Chondrocyte (in vitro differentiated cells): ENCODE data around the gene OCA2. TPM values are rescaled to one million over a fixed set of nuclear protein-coding genes. Genes with fewer than 3 reads are reported as not detected.

Experiments used
- DNase-seq: peaks from one replicate; pipeline ENCODE4 v3.0.0; 2021; ENCODE audit warnings: mixed read lengths, low spot score
- H3K27ac Mint-ChIP-seq: one replicate; pipeline ENCODE4 v1.8.0; 2021; ENCODE audit warnings: mild to moderate bottlenecking, moderate library complexity, mixed read lengths; ENCODE audit not compliant: unreplicated experiment
- H3K27me3 Mint-ChIP-seq: 2 replicates; pipeline ENCODE4 v1.8.0; 2021; ENCODE audit warnings: low read depth, mixed read lengths
- H3K36me3 Mint-ChIP-seq: 2 replicates; pipeline ENCODE4 v1.8.0; 2021; ENCODE audit warnings: low read depth, mixed read lengths
- H3K4me1 Mint-ChIP-seq: 2 replicates; pipeline ENCODE4 v1.8.0; 2021; ENCODE audit warnings: low read depth, mild to moderate bottlenecking, mixed read lengths
- H3K4me3 Mint-ChIP-seq: one replicate; pipeline ENCODE4 v1.8.0; 2021; ENCODE audit warnings: mild to moderate bottlenecking, moderate library complexity, mixed read lengths; ENCODE audit not compliant: unreplicated experiment
- H3K9me3 Mint-ChIP-seq: 2 replicates; pipeline ENCODE4 v1.8.0; 2021; ENCODE audit warnings: low read depth, mixed read lengths
- CTCF ChIP-seq: fragments of 200-600 bp; sonication (generic); IDR thresholded peaks from 2 replicates; pipeline ENCODE4 v1.5.0; 2021; ENCODE audit warnings: antibody characterized with exemption, mild to moderate bottlenecking, moderate library complexity
- total RNA-seq: library from RNA; stranded (reverse); gene quantifications from 3 replicates; pipeline ENCODE4 v1.2.1, GENCODE V29; 2021

The OCA2 gene
- total RNA-seq, 1 donor from 2014 or later = 0.75 TPM

GRCh38 chr15:28060005-28060404 lies 39.1 kb downstream of the OCA2 start:
- DNase-seq = no peak

GRCh38 chr15:28058082-28058481 lies 41.0 kb downstream of the OCA2 start:
- Mint-ChIP-seq H3K4me3 (no peak overlapping the region), H3K27ac (no peak overlapping the region), H3K36me3 (no peaks in the 10 kb centered on the region), H3K4me1 (no peaks in the 10 kb centered on the region), H3K9me3 (peaks cover 10% of the 10 kb centered on the region), H3K27me3 (no peaks in the 10 kb centered on the region)
- no peak for DNase-seq
- TF ChIP-seq CTCF = no peak

More at GRCh38 chr15:28060005-28060404, 39.1 kb downstream of the OCA2 start:
- peaks cover 21% of the 10 kb centered on the region for H3K9me3 Mint-ChIP-seq
- H3K27ac Mint-ChIP-seq = no peak overlapping the region
- H3K36me3 Mint-ChIP-seq = peaks cover 5% of the 10 kb centered on the region
- no peaks in the 10 kb centered on the region for H3K4me1 Mint-ChIP-seq
- H3K27me3 Mint-ChIP-seq = no peaks in the 10 kb centered on the region
- H3K4me3 Mint-ChIP-seq = no peak overlapping the region
- no peak for TF ChIP-seq CTCF

- Mint-ChIP-seq H3K27ac (no peak overlapping the region), H3K36me3 (no peaks in the 10 kb centered on the region), H3K27me3 (no peaks in the 10 kb centered on the region), H3K4me1 (no peaks in the 10 kb centered on the region), H3K4me3 (no peak overlapping the region), H3K9me3 (peaks cover 10% of the 10 kb centered on the region)
- DNase-seq = no peak
- TF ChIP-seq CTCF = no peak
Observed at GRCh38 chr15:28051955-28052633, 47.0 kb downstream of the OCA2 start.

- Mint-ChIP-seq H3K27me3 (peaks cover 5% of the 10 kb centered on the region), H3K4me1 (no peaks in the 10 kb centered on the region), H3K4me3 (no peak overlapping the region), H3K27ac (no peak overlapping the region), H3K9me3 (peaks cover 10% of the 10 kb centered on the region), H3K36me3 (no peaks in the 10 kb centered on the region)
- TF ChIP-seq CTCF = no peak
- DNase-seq = no peak
Observed at GRCh38 chr15:28049581-28049980, 49.5 kb downstream of the OCA2 start.

- Mint-ChIP-seq H3K4me3 (no peak overlapping the region), H3K36me3 (no peaks in the 10 kb centered on the region), H3K27ac (no peak overlapping the region), H3K4me1 (no peaks in the 10 kb centered on the region), H3K27me3 (peaks cover 5% of the 10 kb centered on the region), H3K9me3 (peaks cover 10% of the 10 kb centered on the region)
- no peak for DNase-seq
- TF ChIP-seq CTCF = no peak
Observed at GRCh38 chr15:28047277-28047676, 51.8 kb downstream of the OCA2 start.
